T-cell (primary cell): Measurements from ENCODE around the gene CROCC. TPM values are rescaled to one million over a fixed set of nuclear protein-coding genes. Genes with fewer than 3 reads are reported as not detected.

Source experiments
- ATAC-seq, 4 experiments: fragments of 200-7000 bp in 3 of 4; fragments of 150-1000 bp in 1 of 4; cut with Tn5 transposase; replicated peaks in 1 of 4; 1 replicate in 3 of 4; 2 replicates in 1 of 4; pipeline ENCODE4 v1.10.0; 2021; ENCODE audit warnings: moderate library complexity in 3 of 4, mild to moderate bottlenecking in 2 of 4, moderate number of reproducible peaks in 1 of 4
- CTCF ChIA-PET, 2 donors: fragments of 300-600 bp; sonication (Branson Sonifier 250); formaldehyde crosslinking; loops; one replicate each; lab custom pipeline; 2022; ENCODE audit warnings: antibody characterized with exemption in 2 of 2; lab: Charles Lee
- POLR2A ChIA-PET, 2 donors: fragments of 300-600 bp; sonication (Branson Sonifier 250); formaldehyde crosslinking; loops; one replicate each; lab custom pipeline; 2022; ENCODE audit warnings: antibody characterized with exemption in 2 of 2; lab: Charles Lee
- DNase-seq, 35 experiments: peaks; one replicate each; pipeline versions ENCODE4 v3.0.0 to v3.0.0-alpha.2; 2013 to 2023
- H3K27ac ChIP-seq: one replicate; pipeline ENCODE4 v1.5.1; 2013; ENCODE audit warnings: low read length
- H3K27me3 ChIP-seq, 2 experiments: replicated peaks in 1 of 2; 1 replicate in 1 of 2; 2 replicates in 1 of 2; pipeline versions ENCODE4 v1.6.1 to v1.7.0; 2013; ENCODE audit warnings: low read length in 1 of 2, mixed read lengths in 1 of 2; ENCODE audit not compliant: control insufficient read depth in 2 of 2, insufficient read depth in 2 of 2; ENCODE audit errors: extremely low read depth in 1 of 2
- H3K36me3 ChIP-seq, 2 donors: 1 replicate in 1 of 2; 2 replicates in 1 of 2; pipeline versions ENCODE4 v1.6.1 to v1.7.0; 2013; ENCODE audit warnings: low read length in 1 of 2; ENCODE audit not compliant: control insufficient read depth in 2 of 2, insufficient read depth in 1 of 2; ENCODE audit errors: extremely low read depth in 1 of 2
- H3K4me1 ChIP-seq, 2 experiments: 1 replicate in 1 of 2; 2 replicates in 1 of 2; pipeline versions ENCODE4 v1.6.1 to v1.7.0; 2013; ENCODE audit warnings: low read length in 2 of 2, mixed read lengths in 1 of 2; ENCODE audit not compliant: insufficient read depth in 2 of 2, control insufficient read depth in 1 of 2; ENCODE audit errors: extremely low read depth in 1 of 2
- H3K4me3 ChIP-seq, 2 donors: 1 replicate in 1 of 2; 2 replicates in 1 of 2; pipeline versions ENCODE4 v1.5.1 to v1.7.0; 2013; ENCODE audit warnings: mild to moderate bottlenecking in 2 of 2, low read length in 1 of 2, moderate library complexity in 1 of 2; ENCODE audit not compliant: control insufficient read depth in 1 of 2; ENCODE audit errors: extremely low read depth in 1 of 2
- H3K9me3 ChIP-seq: 2 replicates; pipeline ENCODE4 v1.7.0; 2013
- H3K27ac Mint-ChIP-seq, 2 donors: one replicate each; pipeline ENCODE4 v1.8.0; 2020 to 2021; ENCODE audit warnings: mild to moderate bottlenecking in 2 of 2, mixed read lengths in 2 of 2
- H3K27me3 Mint-ChIP-seq, 2 donors: one replicate each; pipeline ENCODE4 v1.8.0; 2021 to 2022; ENCODE audit warnings: mixed read lengths in 2 of 2
- H3K36me3 Mint-ChIP-seq: one replicate; pipeline ENCODE4 v1.8.0; 2021; ENCODE audit warnings: mixed read lengths
- H3K4me1 Mint-ChIP-seq, 3 donors: one replicate each; pipeline ENCODE4 v1.8.0; 2020 to 2022; ENCODE audit warnings: mixed read lengths in 3 of 3, mild to moderate bottlenecking in 1 of 3
- H3K4me3 Mint-ChIP-seq, 3 donors: one replicate each; pipeline ENCODE4 v1.8.0; 2020 to 2022; ENCODE audit warnings: mild to moderate bottlenecking in 3 of 3, mixed read lengths in 3 of 3, moderate library complexity in 3 of 3
- H3K9me3 Mint-ChIP-seq, 3 donors: one replicate each; pipeline ENCODE4 v1.8.0; 2020 to 2022; ENCODE audit warnings: mixed read lengths in 3 of 3
- WGBS: methylation state at CpG from one replicate; pipeline ENCODE4 v1.1.5; 2013; ENCODE audit warnings: missing lambda C conversion rate; ENCODE audit not compliant: insufficient coverage; 5-methylcytosine and 5-hydroxymethylcytosine counted together
- total RNA-seq, 35 experiments: library from RNA in 6 of 35; stranded (reverse) in 6 of 35; fragments of 120-200 nt in 1 of 35; gene quantifications; one replicate each; pipeline versions ENCODE4 v1.2.1 to v1.2.4 and lab custom pipeline; 2013 to 2026

CROCC gene
- total RNA-seq, 5 donors from 2014 or later (not counting 1 experiment from before 2014, with no cell fraction given), result 59.3 to 104 (median 86.4) TPM

GRCh38 chr1:16978567-16979474, 57.1 kb downstream of the CROCC start:
- Mint-ChIP-seq H3K4me3 (peak overlapping the region in 1 of 3 donors; percentile 78), H3K4me1 (peaks cover 10 to 16% (median 11%) of the 10 kb centered on the region in 3 donors), H3K36me3 (no peaks in the 10 kb centered on the region), H3K27me3 (peaks cover 19 to 24% of the 10 kb centered on the region in 2 donors), H3K27ac (no peak overlapping the region), H3K9me3 (no peaks in the 10 kb centered on the region)
- DNase-seq, result no peak
- peaks cover 0 to 48% of the 10 kb centered on the region in 2 experiments for H3K27me3 ChIP-seq
- ChIA-PET POLR2A (no interaction called here), CTCF (no interaction called here)
- H3K4me1 ChIP-seq, result peaks cover 0 to 12% of the 10 kb centered on the region in 2 experiments
- ATAC-seq, result no peak
- no peaks in the 10 kb centered on the region for H3K36me3 ChIP-seq
- no peaks in the 10 kb centered on the region for H3K9me3 ChIP-seq
- no peak overlapping the region for H3K4me3 ChIP-seq
- WGBS, result 68% methylated on average over 15 of the region's 20 CpGs
- no peak overlapping the region for H3K27ac ChIP-seq

- peaks cover 10 to 16% (median 11%) of the 10 kb centered on the region in 3 donors for H3K4me1 Mint-ChIP-seq
- ChIA-PET POLR2A (no interaction called here), CTCF (no interaction called here)
- H3K27me3 ChIP-seq, result peaks cover 0 to 52% of the 10 kb centered on the region in 2 experiments
- peaks cover 19 to 24% of the 10 kb centered on the region in 2 donors for H3K27me3 Mint-ChIP-seq
- no peak overlapping the region for H3K27ac Mint-ChIP-seq
- H3K4me3 Mint-ChIP-seq, result peak overlapping the region in 2 of 3 donors; percentile 24 to 78
- H3K9me3 Mint-ChIP-seq, result no peaks in the 10 kb centered on the region
- no peaks in the 10 kb centered on the region for H3K36me3 ChIP-seq
- peak overlapping the region; percentile 12 to 32 for H3K4me3 ChIP-seq
- no peak for DNase-seq
- ATAC-seq, result no peak
- no peaks in the 10 kb centered on the region for H3K36me3 Mint-ChIP-seq
- no peaks in the 10 kb centered on the region for H3K9me3 ChIP-seq
- 12% methylated on average over 20 of the region's 44 CpGs for WGBS
- H3K27ac ChIP-seq, result no peak overlapping the region
- H3K4me1 ChIP-seq, result peaks cover 0 to 12% of the 10 kb centered on the region in 2 experiments
Measured at GRCh38 chr1:16979475-16980327, 58.0 kb downstream of the CROCC start.

- H3K4me1 Mint-ChIP-seq, result peaks cover 10 to 16% (median 11%) of the 10 kb centered on the region in 3 donors
- 17% methylated on average over 35 of the region's 53 CpGs for WGBS
- Histone ChIP-seq H3K4me1 (peaks cover 0 to 12% of the 10 kb centered on the region in 2 experiments), H3K27ac (no peak within 1 kb of the TSS), H3K9me3 (no peaks in the 10 kb centered on the region), H3K36me3 (peaks cover 0 to 3% of the 10 kb centered on the region in 2 donors), H3K4me3 (peak within 1 kb of the TSS; percentile 12 to 32), H3K27me3 (peaks cover 0 to 53% of the 10 kb centered on the region in 2 experiments)
- ATAC-seq (peak; percentile 32 to 42 (median 38)), DNase-seq (no peak)
- H3K27ac Mint-ChIP-seq, result no peak within 1 kb of the TSS
- peaks cover 19 to 24% of the 10 kb centered on the region in 2 donors for H3K27me3 Mint-ChIP-seq
- H3K9me3 Mint-ChIP-seq, result no peaks in the 10 kb centered on the region
- peak within 1 kb of the TSS; percentile 65 to 78 (median 71) for H3K4me3 Mint-ChIP-seq
- POLR2A ChIA-PET, result no interaction called here
- peaks cover 3% of the 10 kb centered on the region for H3K36me3 Mint-ChIP-seq
- CTCF ChIA-PET, result no interaction called here
Measured at GRCh38 chr1:16980473-16981268, 58.9 kb downstream of the CROCC start, which contains the start of gene MFAP2. Gene MFAP2, minus strand, starts transcription at chr1:16980620. Its CDS starts 2,347 bp downstream, at chr1:16978273.

DNA sequence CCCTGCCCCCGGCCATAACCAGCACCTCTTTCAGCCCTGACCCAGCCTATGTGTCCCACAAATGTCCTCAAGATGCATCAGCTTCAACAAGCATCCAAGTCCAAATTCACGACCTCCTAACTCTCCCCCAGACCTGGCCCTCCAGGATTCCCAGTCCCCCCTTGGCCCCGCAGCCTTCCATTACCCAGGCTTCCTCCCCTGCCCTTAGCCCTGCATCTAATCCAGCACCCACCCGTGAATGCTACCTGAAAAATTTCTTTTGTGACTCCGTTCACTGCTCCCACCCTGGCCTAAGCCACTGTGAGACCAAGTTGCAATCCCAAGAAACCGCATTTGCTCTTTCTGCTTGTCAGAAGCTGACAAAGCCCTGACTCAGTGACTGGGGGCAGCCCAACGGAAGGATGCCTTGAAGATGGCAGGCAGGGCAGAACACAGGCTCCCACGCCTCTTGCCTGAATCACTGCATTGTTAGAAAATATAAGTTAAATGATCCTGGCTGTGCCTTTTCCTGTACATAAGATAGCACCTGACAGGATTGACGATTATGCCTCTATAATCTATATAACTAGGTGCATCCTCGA, 59.6 kb downstream of the CROCC start:
- H3K27ac Mint-ChIP-seq, result no peak overlapping the region
- no peak for ATAC-seq
- CTCF ChIA-PET, result no interaction called here

DNA sequence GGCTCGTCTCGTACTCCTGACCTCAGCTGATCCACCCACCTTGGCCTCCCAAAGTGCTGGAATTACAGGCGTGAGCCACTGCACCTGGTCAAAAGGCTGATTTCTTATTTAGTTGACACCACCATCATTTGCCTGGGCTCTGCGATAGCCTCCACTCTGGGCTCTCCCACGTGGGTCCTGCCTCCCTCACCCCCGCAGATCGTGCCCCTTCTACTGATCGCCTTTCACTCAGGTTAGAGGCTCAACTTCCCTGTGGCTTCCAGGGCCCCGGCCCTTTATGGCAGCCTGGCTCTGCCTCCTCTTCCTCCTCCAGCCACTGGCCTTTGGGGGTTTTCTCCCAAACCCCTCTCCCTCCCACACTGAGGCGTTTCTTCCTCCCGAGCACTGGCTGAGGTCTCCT, 61.2 kb downstream of the CROCC start:
- peaks cover 7 to 16% of the 10 kb centered on the region in 2 donors for H3K36me3 ChIP-seq
- 71% methylated on average over 11 of the region's 11 CpGs for WGBS
- no peak overlapping the region for H3K4me3 Mint-ChIP-seq
- DNase-seq (no peak), ATAC-seq (no peak)
- POLR2A ChIA-PET, result no interaction called here
- CTCF ChIA-PET, result interaction anchor here in 1 of 2 donors (0.7 kb wide), 1 partner anchor 94 kb away, joined by 3 read pairs; no protein-coding TSS in a partner anchor
- no peak overlapping the region for H3K27ac Mint-ChIP-seq
- no peak overlapping the region for H3K4me3 ChIP-seq
- peaks cover 9% of the 10 kb centered on the region for H3K36me3 Mint-ChIP-seq
- peaks cover 10 to 16% (median 11%) of the 10 kb centered on the region in 3 donors for H3K4me1 Mint-ChIP-seq
- no peak overlapping the region for H3K27ac ChIP-seq
- peaks cover 0 to 12% of the 10 kb centered on the region in 2 experiments for H3K4me1 ChIP-seq
- peaks cover 0 to 53% of the 10 kb centered on the region in 2 experiments for H3K27me3 ChIP-seq
- H3K9me3 ChIP-seq, result no peaks in the 10 kb centered on the region
- no peaks in the 10 kb centered on the region for H3K9me3 Mint-ChIP-seq
- H3K27me3 Mint-ChIP-seq, result peaks cover 19 to 24% of the 10 kb centered on the region in 2 donors

More for the DNA sequence above, 59.6 kb downstream of the CROCC start:
- Histone ChIP-seq H3K4me3 (no peak overlapping the region), H3K9me3 (no peaks in the 10 kb centered on the region), H3K36me3 (peaks cover 0 to 3% of the 10 kb centered on the region in 2 donors), H3K4me1 (peaks cover 0 to 12% of the 10 kb centered on the region in 2 experiments), H3K27me3 (peaks cover 0 to 53% of the 10 kb centered on the region in 2 experiments), H3K27ac (no peak overlapping the region)
- peaks cover 10 to 16% (median 11%) of the 10 kb centered on the region in 3 donors for H3K4me1 Mint-ChIP-seq
- H3K27me3 Mint-ChIP-seq, result peaks cover 19 to 24% of the 10 kb centered on the region in 2 donors
- DNase-seq, result no peak
- 78% methylated on average over 7 of the region's 10 CpGs for WGBS
- peak overlapping the region; percentile 65 to 78 (median 71) for H3K4me3 Mint-ChIP-seq
- H3K36me3 Mint-ChIP-seq, result peaks cover 8% of the 10 kb centered on the region
- no peaks in the 10 kb centered on the region for H3K9me3 Mint-ChIP-seq
- POLR2A ChIA-PET, result no interaction called here
